Endodermal cell (in vitro differentiated cells): Measurements from ENCODE around the gene RBKS. TPM values are rescaled to one million over a fixed set of nuclear protein-coding genes. Genes with fewer than 3 reads are reported as not detected.

ENCODE experiments used
- DNase-seq: peaks from one replicate; pipeline ENCODE4 v3.0.0-alpha.2; 2017
- H3K27ac ChIP-seq: 2 replicates; pipeline ENCODE4 v1.5.1; 2013; ENCODE audit warnings: mild to moderate bottlenecking, low read depth, low read length, moderate library complexity
- H3K27me3 ChIP-seq: 2 replicates; pipeline ENCODE4 v1.6.1; 2013; ENCODE audit warnings: mild to moderate bottlenecking, low read length, moderate library complexity; ENCODE audit not compliant: insufficient read depth, control insufficient read depth, poor library complexity, severe bottlenecking
- H3K36me3 ChIP-seq: 2 replicates; pipeline ENCODE4 v1.7.0; 2013; ENCODE audit warnings: mild to moderate bottlenecking, low read length, moderate library complexity; ENCODE audit not compliant: control insufficient read depth, insufficient read depth
- H3K4me1 ChIP-seq: one replicate; pipeline ENCODE4 v1.7.0; 2013; ENCODE audit warnings: low read length; ENCODE audit not compliant: control insufficient read depth, insufficient read depth
- H3K4me3 ChIP-seq: 2 replicates; pipeline ENCODE4 v1.5.1; 2013; ENCODE audit warnings: mild to moderate bottlenecking, low read length, moderate library complexity
- H3K9ac ChIP-seq: 2 replicates; pipeline ENCODE4 v1.6.1; 2013; ENCODE audit warnings: mild to moderate bottlenecking, low read length, moderate library complexity; ENCODE audit not compliant: poor library complexity, severe bottlenecking; ENCODE audit errors: extremely low read depth
- H3K9me3 ChIP-seq: 2 replicates; pipeline ENCODE4 v1.6.1; 2013; ENCODE audit warnings: mild to moderate bottlenecking, low read length, moderate library complexity; ENCODE audit not compliant: control insufficient read depth
- H3K27ac Mint-ChIP-seq: 2 replicates; pipeline ENCODE4 v1.8.0; 2020; ENCODE audit warnings: mixed read lengths
- H3K27me3 Mint-ChIP-seq: 2 replicates; pipeline ENCODE4 v1.8.0; 2021; ENCODE audit warnings: mild to moderate bottlenecking, mixed read lengths; ENCODE audit not compliant: insufficient read depth
- H3K36me3 Mint-ChIP-seq: 2 replicates; pipeline ENCODE4 v1.8.0; 2020; ENCODE audit warnings: low read depth, mixed read lengths
- H3K4me1 Mint-ChIP-seq: 2 replicates; pipeline ENCODE4 v1.8.0; 2020; ENCODE audit warnings: mixed read lengths
- H3K4me3 Mint-ChIP-seq: 2 replicates; pipeline ENCODE4 v1.8.0; 2020; ENCODE audit warnings: mild to moderate bottlenecking, moderate library complexity, mixed read lengths
- H3K9me3 Mint-ChIP-seq: 2 replicates; pipeline ENCODE4 v1.8.0; 2020; ENCODE audit warnings: mild to moderate bottlenecking, mixed read lengths
- WGBS, 2 experiments: methylation state at CpG; one replicate each; pipeline versions ENCODE4 v1.1.5 to v1.1.7; 2013; ENCODE audit warnings: missing lambda C conversion rate in 2 of 2, mixed read lengths in 1 of 2; ENCODE audit not compliant: insufficient coverage in 1 of 2, insufficient read length in 1 of 2; 5-methylcytosine and 5-hydroxymethylcytosine counted together
- total RNA-seq, 2 donors: library from RNA; stranded (reverse); fragmentation: NEBNext Ultra II Directional in 1 of 2; extraction: Animal tissue kit (Norgen Biotek cat#: 25700) in 1 of 2; gene quantifications; 2 replicates in 1 of 2; 3 replicates in 1 of 2; pipeline ENCODE4 v1.2.1, GENCODE V29; 2021
- TF ChIP-seq, protein P1 (sequence below): fragments of 200-600 bp; sonication (generic); conservative IDR thresholded peaks from 2 replicates; pipeline ENCODE4 v1.5.0; 2021; ENCODE audit warnings: antibody characterized with exemption, mild to moderate bottlenecking

The RBKS gene
- total RNA-seq, 2 donors from 2014 or later = 4.4 to 4.9 TPM

DNA sequence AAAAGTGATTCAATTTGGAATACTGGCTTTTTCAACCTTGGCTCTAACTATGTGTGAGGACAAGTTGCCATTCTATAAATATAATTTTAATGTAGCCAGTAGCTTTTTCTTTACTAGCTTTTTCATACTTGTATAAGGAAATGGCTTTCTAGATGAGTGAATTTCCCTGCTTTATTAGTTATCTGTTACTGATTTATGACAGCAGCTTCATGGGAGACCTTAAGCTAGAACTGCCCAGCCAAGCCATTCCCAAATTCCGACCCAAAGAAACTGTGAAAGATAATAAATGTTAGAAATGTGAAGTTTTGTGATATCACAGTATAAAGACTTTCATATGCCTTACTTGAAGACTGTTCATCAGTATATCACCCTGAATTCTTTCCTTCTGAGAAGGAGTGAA, 32.7 kb upstream of the RBKS start:
- 100% methylated on average over 1 of the region's 1 CpG; no CpG with 5 or more reads in 1 of the 2 experiments for WGBS, 2 experiments
- Mint-ChIP-seq H3K27me3 (no peaks in the 10 kb centered on the region), H3K4me1 (peaks cover 4% of the 10 kb centered on the region), H3K9me3 (no peaks in the 10 kb centered on the region), H3K27ac (no peak overlapping the region), H3K36me3 (no peaks in the 10 kb centered on the region), H3K4me3 (no peak overlapping the region)
- Histone ChIP-seq H3K9me3 (no peaks in the 10 kb centered on the region), H3K27ac (no peak overlapping the region), H3K9ac (no peak overlapping the region), H3K4me3 (no peak overlapping the region), H3K36me3 (no peaks in the 10 kb centered on the region), H3K4me1 (no peaks in the 10 kb centered on the region), H3K27me3 (no peaks in the 10 kb centered on the region)
- TF ChIP-seq, protein P1, sequence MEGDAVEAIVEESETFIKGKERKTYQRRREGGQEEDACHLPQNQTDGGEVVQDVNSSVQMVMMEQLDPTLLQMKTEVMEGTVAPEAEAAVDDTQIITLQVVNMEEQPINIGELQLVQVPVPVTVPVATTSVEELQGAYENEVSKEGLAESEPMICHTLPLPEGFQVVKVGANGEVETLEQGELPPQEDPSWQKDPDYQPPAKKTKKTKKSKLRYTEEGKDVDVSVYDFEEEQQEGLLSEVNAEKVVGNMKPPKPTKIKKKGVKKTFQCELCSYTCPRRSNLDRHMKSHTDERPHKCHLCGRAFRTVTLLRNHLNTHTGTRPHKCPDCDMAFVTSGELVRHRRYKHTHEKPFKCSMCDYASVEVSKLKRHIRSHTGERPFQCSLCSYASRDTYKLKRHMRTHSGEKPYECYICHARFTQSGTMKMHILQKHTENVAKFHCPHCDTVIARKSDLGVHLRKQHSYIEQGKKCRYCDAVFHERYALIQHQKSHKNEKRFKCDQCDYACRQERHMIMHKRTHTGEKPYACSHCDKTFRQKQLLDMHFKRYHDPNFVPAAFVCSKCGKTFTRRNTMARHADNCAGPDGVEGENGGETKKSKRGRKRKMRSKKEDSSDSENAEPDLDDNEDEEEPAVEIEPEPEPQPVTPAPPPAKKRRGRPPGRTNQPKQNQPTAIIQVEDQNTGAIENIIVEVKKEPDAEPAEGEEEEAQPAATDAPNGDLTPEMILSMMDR = no peak
- DNase-seq = no peak

DNA sequence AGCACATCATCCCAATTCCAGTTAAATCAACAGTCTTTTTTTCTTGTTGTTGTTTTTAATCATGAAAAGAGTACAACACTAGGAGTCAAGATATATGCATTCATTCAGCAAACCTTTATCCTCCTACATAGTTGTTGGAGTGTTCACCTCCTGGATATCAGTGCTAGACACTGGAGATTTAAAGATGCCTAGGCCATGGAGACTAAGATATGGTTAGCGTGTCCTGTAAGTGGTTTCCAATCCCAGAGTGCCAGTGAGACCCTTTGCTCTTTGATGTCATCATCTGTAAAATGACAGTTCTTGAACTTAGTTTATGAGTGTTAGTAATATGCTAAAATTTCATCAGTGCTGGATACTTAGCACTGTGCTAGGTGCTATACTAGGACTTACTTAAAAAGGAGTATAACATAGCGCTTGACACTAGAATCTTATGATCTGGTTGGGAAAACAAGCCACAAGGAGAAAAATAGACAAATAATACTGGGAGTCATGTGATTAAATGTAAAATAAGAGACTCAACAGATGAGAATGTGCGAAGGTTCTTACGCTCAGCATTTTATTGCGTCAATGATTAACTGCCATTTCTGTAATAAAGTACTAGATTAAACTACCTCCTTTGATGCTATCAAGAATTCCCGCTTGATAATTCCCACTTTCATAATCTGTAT, 31.8 kb upstream of the RBKS start:
- H3K27me3 Mint-ChIP-seq = no peaks in the 10 kb centered on the region
- H3K27me3 ChIP-seq = no peaks in the 10 kb centered on the region
- H3K4me1 ChIP-seq = no peaks in the 10 kb centered on the region
- TF ChIP-seq, protein P1 = no peak
- H3K36me3 ChIP-seq = no peaks in the 10 kb centered on the region
- no peak overlapping the region for H3K27ac ChIP-seq
- peaks cover 4% of the 10 kb centered on the region for H3K4me1 Mint-ChIP-seq
- no peak for DNase-seq
- H3K36me3 Mint-ChIP-seq = no peaks in the 10 kb centered on the region
- no peak overlapping the region for H3K4me3 ChIP-seq
- no peak overlapping the region for H3K9ac ChIP-seq
- H3K27ac Mint-ChIP-seq = no peak overlapping the region
- H3K9me3 ChIP-seq = no peaks in the 10 kb centered on the region
- H3K4me3 Mint-ChIP-seq = no peak overlapping the region
- WGBS, 2 experiments = 75 to 87% methylated on average over 2 to 6 of the region's 6 CpGs
- no peaks in the 10 kb centered on the region for H3K9me3 Mint-ChIP-seq

DNA sequence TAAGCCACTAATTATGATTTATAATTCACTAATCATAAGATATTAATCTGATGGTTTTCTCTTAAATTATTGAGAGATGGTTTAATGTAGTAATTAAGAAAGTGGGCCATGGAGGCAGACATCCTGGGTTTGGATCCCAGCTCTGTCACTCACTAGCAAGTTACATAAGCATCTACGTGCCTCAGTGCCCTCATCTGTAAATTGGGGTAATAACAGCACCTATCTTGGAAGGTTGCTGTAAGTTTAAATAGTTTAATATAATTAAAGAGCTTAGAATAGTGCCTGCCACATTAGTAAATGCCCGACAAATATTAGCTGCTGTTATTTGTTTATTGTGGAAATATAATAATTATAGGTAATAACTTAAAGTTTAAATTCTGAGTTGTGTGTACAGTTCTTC, 31.2 kb upstream of the RBKS start:
- no peak overlapping the region for H3K27ac ChIP-seq
- H3K27me3 ChIP-seq = no peaks in the 10 kb centered on the region
- H3K4me1 Mint-ChIP-seq = peaks cover 4% of the 10 kb centered on the region
- TF ChIP-seq, protein P1 = no peak
- H3K9me3 Mint-ChIP-seq = no peaks in the 10 kb centered on the region
- H3K4me3 Mint-ChIP-seq = no peak overlapping the region
- no peak overlapping the region for H3K9ac ChIP-seq
- no peaks in the 10 kb centered on the region for H3K36me3 Mint-ChIP-seq
- no peaks in the 10 kb centered on the region for H3K27me3 Mint-ChIP-seq
- DNase-seq = no peak
- H3K9me3 ChIP-seq = no peaks in the 10 kb centered on the region
- no peaks in the 10 kb centered on the region for H3K4me1 ChIP-seq
- no peak overlapping the region for H3K4me3 ChIP-seq
- WGBS, 2 experiments = 93% methylated on average over 2 of the region's 2 CpGs; no CpG with 5 or more reads in 1 of the 2 experiments
- no peak overlapping the region for H3K27ac Mint-ChIP-seq
- H3K36me3 ChIP-seq = no peaks in the 10 kb centered on the region
